Measurements from ENCODE around the gene PFN3. TPM values are rescaled to one million over a fixed set of nuclear protein-coding genes. Genes with fewer than 3 reads are reported as not detected.

PFN3 gene
- total RNA-seq, 1 donor from 2014 or later: not detected

- Mint-ChIP-seq H3K27me3 (ENCODE audit: low read depth) (peaks cover 17% of the 10 kb centered on the region), H3K36me3 (ENCODE audit: low read depth) (no peaks in the 10 kb centered on the region), H3K27ac (ENCODE audit: unreplicated experiment) (peak overlapping the region; percentile 95), H3K4me1 (peaks cover 26% of the 10 kb centered on the region), H3K4me3 (peak overlapping the region; percentile 92), H3K9me3 (no peaks in the 10 kb centered on the region)
- no peak for TF ChIP-seq CTCF (conservative IDR thresholded peaks at IDR 0.05)
- DNase-seq (ENCODE audit: low read depth, low spot score): peak; percentile 85
Observed at GRCh38 chr5:177366528-177367322, 33.7 kb downstream of the PFN3 start.

GRCh38 chr5:177365845-177366527, 34.5 kb downstream of the PFN3 start:
- Mint-ChIP-seq H3K9me3 (no peaks in the 10 kb centered on the region), H3K4me1 (peaks cover 21% of the 10 kb centered on the region), H3K4me3 (no peak overlapping the region), H3K27ac (ENCODE audit: unreplicated experiment) (no peak overlapping the region), H3K27me3 (ENCODE audit: low read depth) (peaks cover 17% of the 10 kb centered on the region), H3K36me3 (ENCODE audit: low read depth) (no peaks in the 10 kb centered on the region)
- DNase-seq (ENCODE audit: low read depth, low spot score): no peak
- TF ChIP-seq CTCF (conservative IDR thresholded peaks at IDR 0.05): no peak

- Mint-ChIP-seq H3K4me3 (peak overlapping the region; percentile 66), H3K9me3 (no peaks in the 10 kb centered on the region), H3K36me3 (ENCODE audit: low read depth) (no peaks in the 10 kb centered on the region), H3K27me3 (ENCODE audit: low read depth) (peaks cover 22% of the 10 kb centered on the region), H3K4me1 (peaks cover 20% of the 10 kb centered on the region), H3K27ac (ENCODE audit: unreplicated experiment) (no peak overlapping the region)
- TF ChIP-seq CTCF (conservative IDR thresholded peaks at IDR 0.05): no peak
- DNase-seq (ENCODE audit: low read depth, low spot score): no peak
Observed at GRCh38 chr5:177364159-177364962, 36.1 kb downstream of the PFN3 start.

GRCh38 chr5:177363565-177363964, 36.9 kb downstream of the PFN3 start:
- H3K4me3 Mint-ChIP-seq: peak overlapping the region; percentile 31
- no peak overlapping the region for H3K27ac Mint-ChIP-seq (ENCODE audit: unreplicated experiment)
- H3K4me1 Mint-ChIP-seq: peaks cover 14% of the 10 kb centered on the region
- peaks cover 18% of the 10 kb centered on the region for H3K27me3 Mint-ChIP-seq (ENCODE audit: low read depth)
- no peak for TF ChIP-seq CTCF (conservative IDR thresholded peaks at IDR 0.05)
- no peak for DNase-seq (ENCODE audit: low read depth, low spot score)
- H3K9me3 Mint-ChIP-seq: no peaks in the 10 kb centered on the region
- H3K36me3 Mint-ChIP-seq (ENCODE audit: low read depth): no peaks in the 10 kb centered on the region

Measured in neural crest cell (in vitro differentiated cells).